ENCODE data around the gene SAMD15.
"Not testable (repeated sequence)": the region's sequence is repeated elsewhere in the genome, so short reads cannot be mapped to it uniquely, and the experiment has no call there.

SAMD15 gene

DNA sequence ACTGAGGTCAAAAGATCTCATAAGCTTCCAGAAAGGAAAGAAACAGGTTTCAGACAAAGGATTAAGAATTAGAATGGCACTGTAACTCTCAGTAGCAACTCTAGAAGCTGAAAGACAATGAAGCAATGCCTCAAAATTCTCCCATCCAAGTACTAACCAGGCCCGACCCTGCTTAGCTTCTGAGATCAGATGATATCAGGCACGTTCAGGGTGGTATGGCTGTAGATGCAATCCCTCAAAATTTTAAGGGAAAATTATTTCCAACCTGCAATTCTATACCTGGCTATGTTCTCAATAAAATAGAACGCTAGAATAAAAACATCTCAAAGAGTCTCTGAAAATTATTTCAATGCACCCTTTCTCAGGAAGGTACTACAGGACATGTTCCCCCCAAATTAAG is 26.6 kb downstream of the SAMD15 start:
- Histone ChIP-seq H3K4me1 (ENCODE audit: insufficient read depth, low read length) (no peaks in the 10 kb centered on the region), H3K27me3 (ENCODE audit: insufficient read depth, low read length) (no peaks in the 10 kb centered on the region), H3K9me3 (ENCODE audit: low read length) (no peaks in the 10 kb centered on the region), H2AFZ (ENCODE audit: low read depth, low read length) (no peak overlapping the region), H3K36me3 (ENCODE audit: insufficient read depth, low read length) (no peaks in the 10 kb centered on the region), H3K4me3 (ENCODE audit: low read length) (no peak overlapping the region)

DNA sequence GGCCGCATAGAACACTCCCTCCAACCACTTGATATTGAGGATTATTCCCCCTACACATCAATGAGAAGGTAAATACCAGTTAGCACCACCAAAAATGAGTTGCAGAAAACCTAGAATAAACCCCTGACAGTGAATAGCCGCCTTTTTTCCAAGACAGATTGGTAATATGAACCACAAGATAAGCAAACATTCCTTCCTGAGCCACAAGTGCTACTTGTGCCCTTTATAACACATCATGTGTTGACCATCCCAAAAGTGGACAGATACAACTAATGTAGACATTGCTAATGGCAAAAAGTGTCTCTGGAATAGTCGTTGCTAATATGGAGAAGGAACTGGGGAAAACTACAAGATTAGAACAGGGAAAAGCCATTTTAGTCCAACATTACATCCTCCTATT is 28.9 kb downstream of the SAMD15 start:
- H3K9me3 ChIP-seq (ENCODE audit: low read length) = no peaks in the 10 kb centered on the region
- H3K4me1 ChIP-seq (ENCODE audit: insufficient read depth, low read length) = no peaks in the 10 kb centered on the region
- no peak overlapping the region for H3K4me3 ChIP-seq (ENCODE audit: low read length)
- H3K36me3 ChIP-seq (ENCODE audit: insufficient read depth, low read length) = no peaks in the 10 kb centered on the region
- no peaks in the 10 kb centered on the region for H3K27me3 ChIP-seq (ENCODE audit: insufficient read depth, low read length)
- H2AFZ ChIP-seq (ENCODE audit: low read depth, low read length) = no peak overlapping the region

DNA sequence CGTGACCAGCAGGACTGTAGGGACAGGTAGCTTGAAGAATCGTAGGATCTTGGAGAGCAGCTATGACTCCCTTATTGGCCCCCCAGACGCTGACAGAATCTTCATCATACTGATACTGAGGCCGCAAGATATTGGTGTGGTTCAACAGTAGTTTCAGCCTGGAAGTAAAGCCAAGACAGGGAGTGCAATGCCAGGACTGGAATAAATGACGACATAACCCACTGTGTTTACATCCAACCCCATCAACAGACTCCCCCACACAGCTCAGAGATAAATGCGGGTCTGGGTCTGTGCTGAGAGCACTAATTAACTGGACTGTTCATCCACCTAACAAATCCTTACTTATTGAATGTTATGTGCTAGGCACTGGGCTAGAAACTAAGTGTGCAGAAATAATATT is 29.5 kb downstream of the SAMD15 start:
- Histone ChIP-seq H3K4me3 (ENCODE audit: low read length) (no peak overlapping the region), H3K9me3 (ENCODE audit: low read length) (no peaks in the 10 kb centered on the region), H2AFZ (ENCODE audit: low read depth, low read length) (no peak overlapping the region), H3K36me3 (ENCODE audit: insufficient read depth, low read length) (no peaks in the 10 kb centered on the region), H3K4me1 (ENCODE audit: insufficient read depth, low read length) (no peaks in the 10 kb centered on the region), H3K27me3 (ENCODE audit: insufficient read depth, low read length) (no peaks in the 10 kb centered on the region)

DNA sequence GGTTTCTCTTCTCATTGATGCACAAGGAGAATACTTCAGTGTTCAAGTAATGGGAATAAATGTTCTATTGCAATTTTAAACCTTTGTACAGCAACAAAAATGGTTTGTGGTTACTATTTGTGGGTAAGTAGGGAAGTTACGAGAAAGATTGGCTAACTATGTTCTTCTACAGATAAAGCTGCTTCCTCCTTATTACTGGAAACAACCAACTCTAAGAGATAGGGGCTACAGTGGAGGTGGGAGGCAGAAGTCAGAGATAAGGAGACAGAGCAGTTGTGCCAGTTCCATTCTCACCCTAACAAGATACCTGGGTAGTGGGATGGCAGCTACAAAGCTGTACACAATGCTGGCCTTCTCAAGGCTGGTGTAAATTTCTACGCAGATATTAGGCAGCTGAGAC is 30.0 kb downstream of the SAMD15 start:
- no peak overlapping the region for H2AFZ ChIP-seq (ENCODE audit: low read depth, low read length)
- H3K9me3 ChIP-seq (ENCODE audit: low read length) = no peaks in the 10 kb centered on the region
- no peaks in the 10 kb centered on the region for H3K36me3 ChIP-seq (ENCODE audit: insufficient read depth, low read length)
- H3K27me3 ChIP-seq (ENCODE audit: insufficient read depth, low read length) = no peaks in the 10 kb centered on the region
- no peak overlapping the region for H3K4me3 ChIP-seq (ENCODE audit: low read length)
- no peaks in the 10 kb centered on the region for H3K4me1 ChIP-seq (ENCODE audit: insufficient read depth, low read length)

DNA sequence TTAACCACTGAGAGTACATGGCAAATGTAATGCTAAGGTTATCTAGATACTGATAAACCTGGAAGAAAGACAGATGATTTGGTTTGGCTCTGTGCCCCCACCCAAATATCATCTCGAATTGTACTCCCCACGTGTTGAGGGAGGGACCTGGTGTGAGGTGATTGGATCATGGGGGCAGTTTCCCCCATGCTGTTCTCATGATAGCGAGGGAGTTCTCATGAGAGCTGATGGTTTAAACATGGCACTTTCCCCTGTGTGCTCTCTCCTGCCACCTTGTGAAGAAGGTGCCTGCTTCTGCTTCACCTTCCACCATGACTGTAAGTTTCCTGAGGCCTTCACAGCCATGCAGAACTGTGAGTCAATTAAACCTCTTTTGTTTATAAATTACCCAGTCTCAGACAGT is 32.0 kb downstream of the SAMD15 start:
- Histone ChIP-seq H3K4me1 (ENCODE audit: insufficient read depth, low read length) (no peaks in the 10 kb centered on the region), H3K36me3 (ENCODE audit: insufficient read depth, low read length) (no peaks in the 10 kb centered on the region), H3K9me3 (ENCODE audit: low read length) (no peaks in the 10 kb centered on the region), H3K27me3 (ENCODE audit: insufficient read depth, low read length) (no peaks in the 10 kb centered on the region), H2AFZ (ENCODE audit: low read depth, low read length) (no peak overlapping the region), H3K4me3 (ENCODE audit: low read length) (no peak overlapping the region)

DNA sequence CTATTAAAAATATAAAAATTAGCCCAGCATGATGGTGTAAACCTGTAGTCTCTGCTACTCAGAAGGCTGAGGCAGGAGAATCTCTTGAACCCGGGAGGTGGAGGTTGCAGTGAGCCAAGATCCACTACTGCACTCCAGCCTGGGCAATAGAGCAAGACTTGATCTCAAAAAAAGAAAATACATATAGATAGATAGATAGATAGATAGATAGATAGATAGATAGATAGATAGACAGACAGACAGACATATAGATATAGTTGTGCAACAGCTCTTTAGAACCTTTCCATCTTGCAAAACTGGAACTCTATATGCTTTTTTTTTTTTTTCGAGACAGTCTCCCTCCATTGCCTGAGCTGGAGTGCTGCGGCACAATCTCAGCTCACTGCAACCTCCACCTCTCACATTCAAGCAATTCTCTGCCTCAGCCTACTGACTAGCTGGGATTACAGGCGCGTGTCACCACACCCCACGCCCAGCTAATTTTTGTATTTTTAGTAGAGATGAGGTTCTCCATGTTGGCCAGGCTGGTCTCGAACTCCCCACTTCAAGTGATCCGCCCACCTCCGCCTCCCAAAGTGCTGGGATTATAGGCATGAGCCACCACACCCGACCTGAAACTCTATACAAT is 38.3 kb downstream of the SAMD15 start:
- H3K27me3 ChIP-seq (ENCODE audit: insufficient read depth, low read length); H3K4me3 ChIP-seq (ENCODE audit: low read length); H3K9me3 ChIP-seq (ENCODE audit: low read length); H3K4me1 ChIP-seq (ENCODE audit: insufficient read depth, low read length); H3K36me3 ChIP-seq (ENCODE audit: insufficient read depth, low read length); H2AFZ ChIP-seq (ENCODE audit: low read depth, low read length): not testable (repeated sequence)

DNA sequence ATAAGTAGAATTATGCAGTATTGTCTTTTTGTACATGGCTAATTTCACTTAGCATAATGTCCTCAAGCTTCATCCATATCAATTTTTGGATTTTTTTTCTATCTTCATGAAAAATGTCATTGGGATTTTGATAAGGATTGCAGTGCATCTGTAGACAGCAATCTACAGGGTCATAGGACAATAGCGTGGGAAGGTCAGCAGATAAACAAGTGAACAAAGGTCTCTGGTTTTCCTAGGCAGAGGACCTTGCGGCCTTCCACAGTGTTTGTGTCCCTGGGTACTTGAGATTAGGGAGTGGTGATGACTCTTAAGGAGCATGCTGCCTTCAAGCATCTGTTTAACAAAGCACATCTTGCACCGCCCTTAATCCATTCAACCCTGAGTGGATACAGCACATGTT is 38.9 kb downstream of the SAMD15 start:
- not testable (repeated sequence) for H3K36me3 ChIP-seq (ENCODE audit: insufficient read depth, low read length); H3K27me3 ChIP-seq (ENCODE audit: insufficient read depth, low read length); H3K9me3 ChIP-seq (ENCODE audit: low read length); H3K4me3 ChIP-seq (ENCODE audit: low read length); H2AFZ ChIP-seq (ENCODE audit: low read depth, low read length); H3K4me1 ChIP-seq (ENCODE audit: insufficient read depth, low read length)

DNA sequence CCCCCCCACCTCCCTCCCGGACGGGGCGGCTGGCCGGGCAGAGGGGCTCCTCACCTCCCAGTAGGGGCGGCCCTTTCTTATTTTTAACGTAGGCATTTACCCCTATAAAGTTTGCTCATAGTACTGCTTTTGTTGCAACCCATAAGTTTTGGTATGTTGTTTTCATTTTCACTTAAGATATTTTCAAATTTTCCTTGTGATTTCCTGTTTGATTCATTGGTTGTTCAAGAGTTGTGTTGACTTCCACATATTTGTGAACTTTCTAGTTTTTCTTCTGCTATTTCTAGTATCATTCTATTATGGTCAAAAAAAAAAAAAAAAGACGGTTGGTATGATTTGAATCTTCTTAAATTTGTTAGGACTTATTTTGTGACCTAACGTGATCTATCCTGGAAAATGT is 39.7 kb downstream of the SAMD15 start:
- no peaks in the 10 kb centered on the region for H3K36me3 ChIP-seq (ENCODE audit: insufficient read depth, low read length)
- H3K4me3 ChIP-seq (ENCODE audit: low read length) = no peak overlapping the region
- no peaks in the 10 kb centered on the region for H3K27me3 ChIP-seq (ENCODE audit: insufficient read depth, low read length)
- H2AFZ ChIP-seq (ENCODE audit: low read depth, low read length) = no peak overlapping the region
- H3K9me3 ChIP-seq (ENCODE audit: low read length) = peaks cover 7% of the 10 kb centered on the region
- H3K4me1 ChIP-seq (ENCODE audit: insufficient read depth, low read length) = no peaks in the 10 kb centered on the region

DNA sequence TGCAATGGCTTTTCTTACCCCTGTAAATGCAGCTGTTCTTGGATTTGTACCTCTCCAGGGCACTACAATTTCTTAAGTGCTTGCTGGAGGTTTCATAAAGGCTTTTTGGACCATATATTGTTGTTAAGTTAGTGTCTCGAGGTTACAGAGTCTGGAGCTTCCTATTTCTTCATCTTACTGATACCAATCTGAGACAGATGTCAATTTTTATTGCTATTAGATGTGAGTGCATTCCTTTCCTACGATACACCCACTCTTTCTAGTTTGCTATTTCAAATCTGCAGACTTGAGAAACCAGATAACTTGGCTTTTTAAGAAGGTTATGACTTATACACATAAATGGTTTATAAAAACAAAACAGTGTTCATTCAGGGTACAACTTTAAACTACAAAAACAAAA is 44.0 kb downstream of the SAMD15 start:
- H3K27me3 ChIP-seq (ENCODE audit: insufficient read depth, low read length) = no peaks in the 10 kb centered on the region
- no peak overlapping the region for H2AFZ ChIP-seq (ENCODE audit: low read depth, low read length)
- peaks cover 33% of the 10 kb centered on the region for H3K36me3 ChIP-seq (ENCODE audit: insufficient read depth, low read length)
- peaks cover 7% of the 10 kb centered on the region for H3K9me3 ChIP-seq (ENCODE audit: low read length)
- no peaks in the 10 kb centered on the region for H3K4me1 ChIP-seq (ENCODE audit: insufficient read depth, low read length)
- H3K4me3 ChIP-seq (ENCODE audit: low read length) = no peak overlapping the region

DNA sequence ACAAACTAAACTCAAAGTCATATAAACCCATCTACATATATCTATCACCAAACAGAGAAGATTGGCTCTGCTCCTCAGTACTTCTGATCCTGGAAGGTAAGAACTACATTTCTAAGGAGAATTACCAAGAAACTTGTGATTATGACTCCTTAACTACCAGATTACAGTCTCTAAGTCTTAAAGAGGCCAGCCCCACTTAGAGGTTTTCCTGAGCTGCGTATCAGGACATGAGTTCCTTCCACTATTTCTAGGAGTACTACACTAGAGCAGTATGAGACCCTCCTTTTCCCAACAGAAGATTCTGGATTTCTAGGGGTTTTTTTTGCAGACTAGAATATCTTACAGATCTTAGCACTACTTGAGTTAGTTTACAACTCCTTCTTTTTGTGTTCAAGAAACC is 46.2 kb downstream of the SAMD15 start, which contains the start of gene NOXRED1:
NOXRED1 (minus strand) TSS at position 101 of the 400 bp plus-strand sequence. CDS start 634 bp downstream, outside the sequence.
- Histone ChIP-seq H3K36me3 (ENCODE audit: insufficient read depth, low read length) (peaks cover 55% of the 10 kb centered on the region), H3K9me3 (ENCODE audit: low read length) (peaks cover 7% of the 10 kb centered on the region), H3K4me3 (ENCODE audit: low read length) (no peak within 1 kb of the TSS), H3K27me3 (ENCODE audit: insufficient read depth, low read length) (no peaks in the 10 kb centered on the region), H3K4me1 (ENCODE audit: insufficient read depth, low read length) (no peaks in the 10 kb centered on the region), H2AFZ (ENCODE audit: low read depth, low read length) (no peak within 1 kb of the TSS)

DNA sequence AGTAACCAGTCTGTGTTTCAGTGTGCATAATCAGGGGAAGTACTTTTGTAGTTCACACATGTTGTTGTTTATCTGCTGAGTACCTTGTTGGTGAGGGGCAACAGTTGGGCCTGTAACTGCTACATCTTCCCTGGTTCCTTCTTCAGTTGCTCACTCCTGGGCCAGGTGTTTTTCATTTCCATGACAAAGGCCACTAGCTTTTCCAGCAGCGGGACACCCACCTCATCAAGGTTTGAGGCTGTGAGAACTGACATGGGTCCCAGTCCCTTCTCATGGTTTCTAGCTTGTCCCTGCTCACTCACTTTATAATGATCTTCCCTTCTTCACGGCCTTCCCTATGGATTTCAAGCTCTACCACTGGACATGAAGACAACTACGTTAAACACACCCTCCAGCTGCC is 47.7 kb downstream of the SAMD15 start:
- Histone ChIP-seq H3K9me3 (ENCODE audit: low read length) (peaks cover under 1% of the 10 kb centered on the region), H3K4me1 (ENCODE audit: insufficient read depth, low read length) (no peaks in the 10 kb centered on the region), H3K4me3 (ENCODE audit: low read length) (no peak overlapping the region), H2AFZ (ENCODE audit: low read depth, low read length) (no peak overlapping the region), H3K27me3 (ENCODE audit: insufficient read depth, low read length) (no peaks in the 10 kb centered on the region), H3K36me3 (ENCODE audit: insufficient read depth, low read length) (peaks cover 69% of the 10 kb centered on the region)

DNA sequence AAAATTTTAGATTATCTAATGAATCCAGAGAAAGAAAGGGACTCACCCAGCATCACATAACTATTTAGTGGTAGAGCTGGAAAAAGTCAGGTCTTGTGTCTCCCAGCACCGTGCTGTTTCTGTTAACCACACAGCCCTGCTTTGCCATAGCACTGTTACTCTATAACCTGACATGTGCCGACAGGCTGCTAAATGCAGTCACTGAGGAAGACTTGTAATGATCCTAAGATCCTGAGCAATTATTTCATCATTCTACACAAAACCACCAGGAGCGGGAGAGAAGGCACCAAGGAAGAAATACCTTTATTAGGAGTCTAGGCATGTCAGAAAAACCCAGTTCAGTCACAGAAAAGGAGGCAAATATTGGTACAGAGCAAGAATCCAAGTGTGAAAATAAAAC is 49.2 kb downstream of the SAMD15 start:
- Histone ChIP-seq H3K27me3 (ENCODE audit: insufficient read depth, low read length) (no peaks in the 10 kb centered on the region), H3K36me3 (ENCODE audit: insufficient read depth, low read length) (peaks cover 79% of the 10 kb centered on the region), H3K4me1 (ENCODE audit: insufficient read depth, low read length) (no peaks in the 10 kb centered on the region)

DNA sequence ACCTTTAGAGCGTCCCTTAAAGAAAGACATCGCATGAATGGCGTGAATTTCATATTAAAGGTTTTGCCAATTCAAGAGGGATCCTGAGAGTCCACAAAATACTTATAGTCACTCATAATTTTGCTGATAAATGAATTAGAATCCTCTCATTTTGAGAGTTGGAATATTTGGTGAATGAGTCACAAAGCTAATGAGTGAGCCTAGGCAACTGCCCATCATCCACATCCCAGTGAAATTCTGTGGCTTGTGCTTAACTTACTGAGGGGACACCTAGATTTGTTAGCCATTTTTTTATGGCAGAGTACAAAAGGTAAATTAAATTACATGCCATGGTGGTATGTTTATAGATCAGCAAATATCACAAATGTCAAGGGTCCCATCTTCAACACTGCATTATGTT is 58.9 kb downstream of the SAMD15 start:
- Histone ChIP-seq H3K4me1 (ENCODE audit: insufficient read depth, low read length) (no peaks in the 10 kb centered on the region), H3K27me3 (ENCODE audit: insufficient read depth, low read length) (no peaks in the 10 kb centered on the region), H3K9me3 (ENCODE audit: low read length) (no peaks in the 10 kb centered on the region), H2AFZ (ENCODE audit: low read depth, low read length) (no peak overlapping the region), H3K4me3 (ENCODE audit: low read length) (no peak overlapping the region), H3K36me3 (ENCODE audit: insufficient read depth, low read length) (peaks cover 69% of the 10 kb centered on the region)

More for the DNA sequence above, 49.2 kb downstream of the SAMD15 start:
- Histone ChIP-seq H2AFZ (ENCODE audit: low read depth, low read length) (no peak overlapping the region), H3K9me3 (ENCODE audit: low read length) (no peaks in the 10 kb centered on the region), H3K4me3 (ENCODE audit: low read length) (no peak overlapping the region)

DNA sequence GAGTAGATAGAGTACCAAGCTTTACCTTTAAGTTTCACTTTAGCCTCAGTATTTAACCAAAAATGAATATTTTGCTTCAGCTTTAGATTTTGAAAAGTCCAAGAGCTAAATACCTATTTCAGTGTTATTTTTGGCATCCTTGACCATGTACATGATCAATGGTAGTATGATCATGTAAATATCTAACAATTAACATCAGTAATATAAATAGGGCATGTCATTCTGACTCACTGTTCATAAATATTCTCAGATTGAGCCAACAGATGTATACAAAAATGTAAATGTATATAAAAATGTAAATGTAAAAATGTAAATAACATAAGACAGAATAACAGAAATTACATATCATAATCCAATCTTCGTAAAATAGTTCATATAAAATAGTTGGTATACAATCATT is 61.4 kb downstream of the SAMD15 start:
- Histone ChIP-seq H2AFZ (ENCODE audit: low read depth, low read length) (no peak overlapping the region), H3K27me3 (ENCODE audit: insufficient read depth, low read length) (no peaks in the 10 kb centered on the region), H3K36me3 (ENCODE audit: insufficient read depth, low read length) (peaks cover 75% of the 10 kb centered on the region), H3K4me3 (ENCODE audit: low read length) (no peak overlapping the region), H3K4me1 (ENCODE audit: insufficient read depth, low read length) (no peaks in the 10 kb centered on the region), H3K9me3 (ENCODE audit: low read length) (no peaks in the 10 kb centered on the region)
